ENCODE data around the gene CSNK1E.

The CSNK1E gene

GRCh38 chr22:38290347-38290746 lies 26.9 kb downstream of the CSNK1E start:
- TF ChIP-seq POLR2A (IDR thresholded peaks at IDR 0.05; ENCODE audit: low read depth, low read length), result no peak
- FAIRE-seq (no peak), DNase-seq (ENCODE audit: insufficient read length, low spot score) (no peak)

GRCh38 chr22:38289583-38290082 lies 27.6 kb downstream of the CSNK1E start:
- no peak for DNase-seq (ENCODE audit: insufficient read length, low spot score)
- no peak for FAIRE-seq
- no peak for TF ChIP-seq POLR2A (IDR thresholded peaks at IDR 0.05; ENCODE audit: low read depth, low read length)

GRCh38 chr22:38286915-38287669 lies 30.1 kb downstream of the CSNK1E start:
- DNase-seq (ENCODE audit: insufficient read length, low spot score) (no peak), FAIRE-seq (no peak)
- TF ChIP-seq POLR2A (IDR thresholded peaks at IDR 0.05; ENCODE audit: low read depth, low read length), result no peak

GRCh38 chr22:38285018-38285417 lies 32.2 kb downstream of the CSNK1E start:
- no peak for FAIRE-seq
- no peak for TF ChIP-seq POLR2A (IDR thresholded peaks at IDR 0.05; ENCODE audit: low read depth, low read length)
- DNase-seq (ENCODE audit: insufficient read length, low spot score), result no peak

- TF ChIP-seq POLR2A (IDR thresholded peaks at IDR 0.05; ENCODE audit: low read depth, low read length), result no peak
- DNase-seq (ENCODE audit: insufficient read length, low spot score) (no peak), FAIRE-seq (no peak)
Observed at GRCh38 chr22:38284042-38284402, 33.2 kb downstream of the CSNK1E start.

- no peak for TF ChIP-seq POLR2A (IDR thresholded peaks at IDR 0.05; ENCODE audit: low read depth, low read length)
- DNase-seq (ENCODE audit: insufficient read length, low spot score), result no peak
- no peak for FAIRE-seq
Observed at GRCh38 chr22:38282397-38282796, 34.8 kb downstream of the CSNK1E start.

- no peak for TF ChIP-seq POLR2A (IDR thresholded peaks at IDR 0.05; ENCODE audit: low read depth, low read length)
- DNase-seq (ENCODE audit: insufficient read length, low spot score) (no peak), FAIRE-seq (no peak)
Observed at GRCh38 chr22:38276166-38276565, 41.1 kb downstream of the CSNK1E start.

GRCh38 chr22:38273135-38273826 lies 44.0 kb downstream of the CSNK1E start:
- no peak for FAIRE-seq
- TF ChIP-seq POLR2A (IDR thresholded peaks at IDR 0.05; ENCODE audit: low read depth, low read length), result no peak
- no peak for DNase-seq (ENCODE audit: insufficient read length, low spot score)

- DNase-seq (ENCODE audit: insufficient read length, low spot score) (peak; percentile 77), FAIRE-seq (no peak)
- peak; percentile 76 for TF ChIP-seq POLR2A (IDR thresholded peaks at IDR 0.05; ENCODE audit: low read depth, low read length)
Observed at GRCh38 chr22:38272373-38273134, 44.7 kb downstream of the CSNK1E start, which contains the start of gene TMEM184B. Gene TMEM184B, minus strand, starts transcription at chr22:38273010. Its CDS starts 25,049 bp downstream, at chr22:38247961.

GRCh38 chr22:38271927-38272372 lies 45.3 kb downstream of the CSNK1E start:
- FAIRE-seq (no peak), DNase-seq (ENCODE audit: insufficient read length, low spot score) (no peak)

GRCh38 chr22:38271101-38271500 lies 46.1 kb downstream of the CSNK1E start:
- DNase-seq (ENCODE audit: insufficient read length, low spot score) (no peak), FAIRE-seq (no peak)
- TF ChIP-seq POLR2A (IDR thresholded peaks at IDR 0.05; ENCODE audit: low read depth, low read length), result no peak

More at GRCh38 chr22:38271927-38272372, 45.3 kb downstream of the CSNK1E start:
- no peak for TF ChIP-seq POLR2A (IDR thresholded peaks at IDR 0.05; ENCODE audit: low read depth, low read length)

GRCh38 chr22:38270091-38270992 lies 46.9 kb downstream of the CSNK1E start:
- DNase-seq (ENCODE audit: insufficient read length, low spot score) (no peak), FAIRE-seq (no peak)
- TF ChIP-seq POLR2A (IDR thresholded peaks at IDR 0.05; ENCODE audit: low read depth, low read length), result no peak

- no peak for TF ChIP-seq POLR2A (IDR thresholded peaks at IDR 0.05; ENCODE audit: low read depth, low read length)
- FAIRE-seq, result no peak
Observed at GRCh38 chr22:38269466-38269865, 47.8 kb downstream of the CSNK1E start.

More at GRCh38 chr22:38269466-38269865, 47.8 kb downstream of the CSNK1E start:
- DNase-seq (ENCODE audit: insufficient read length, low spot score), result no peak

All from H54 (cell line).